ENCODE results near the gene CCDC138.

Gene CCDC138

DNA sequence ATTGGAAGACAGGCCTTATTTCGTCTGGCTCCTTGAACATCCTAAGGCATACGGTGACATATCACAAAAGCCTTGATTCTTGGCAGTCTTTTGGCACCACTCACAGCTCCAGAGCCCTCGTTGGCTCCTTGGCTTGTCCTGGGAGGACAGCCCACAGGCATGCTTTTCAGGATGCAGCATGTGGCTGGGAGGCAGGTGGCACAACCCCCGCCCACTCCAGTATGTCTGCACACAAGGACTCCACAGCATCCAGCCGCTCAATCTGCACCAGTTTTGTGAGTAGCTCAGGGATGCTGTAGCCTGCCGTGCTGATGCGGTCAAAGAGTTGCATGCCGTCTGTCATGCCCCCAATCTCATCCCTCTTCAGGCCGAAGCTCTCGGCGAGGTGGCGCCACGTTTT lies 110.2 kb downstream of the CCDC138 start:
- no peak for DNase-seq (ENCODE audit: low read depth)

DNA sequence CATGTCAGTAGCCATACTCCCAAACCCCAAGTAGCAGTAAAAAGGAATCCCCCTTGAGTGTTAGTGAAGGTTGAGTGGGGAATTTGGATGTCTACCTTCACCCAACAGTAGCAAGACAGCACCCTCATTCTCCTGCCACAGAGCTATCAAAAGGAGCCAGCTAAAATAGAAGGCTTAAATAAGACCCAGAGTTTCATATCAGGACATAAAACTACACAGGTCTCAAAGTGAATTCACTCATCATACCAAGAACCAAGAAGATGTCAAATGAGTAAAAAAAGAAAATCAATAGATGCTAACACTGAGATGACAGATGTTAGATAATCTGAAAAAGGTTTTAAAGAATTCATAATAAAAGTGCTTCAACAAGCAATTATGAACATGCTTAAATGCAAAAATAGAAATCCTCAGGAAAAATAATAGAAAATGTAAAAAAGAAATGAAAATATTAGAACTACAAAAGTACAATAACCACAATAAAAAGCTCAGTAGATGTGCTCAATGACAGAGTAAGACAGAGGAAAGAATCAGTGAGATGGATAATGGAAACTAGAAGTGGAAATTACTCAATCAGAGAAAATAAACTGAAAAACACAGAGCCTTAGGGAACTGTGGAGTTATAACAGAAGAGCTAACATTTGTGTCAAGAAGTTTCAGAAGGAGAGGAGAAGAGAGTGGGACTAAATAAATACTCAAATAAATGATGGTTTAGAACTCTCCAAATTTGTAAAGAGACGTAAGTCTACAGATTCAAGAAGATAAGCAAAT lies 111.9 kb downstream of the CCDC138 start:
- no peak for DNase-seq (ENCODE audit: low read depth)

- DNase-seq (ENCODE audit: low read depth), result no peak
These were observed 118.1 kb downstream of the CCDC138 start for GRCh38 chr2:108904680-108905079.

DNA sequence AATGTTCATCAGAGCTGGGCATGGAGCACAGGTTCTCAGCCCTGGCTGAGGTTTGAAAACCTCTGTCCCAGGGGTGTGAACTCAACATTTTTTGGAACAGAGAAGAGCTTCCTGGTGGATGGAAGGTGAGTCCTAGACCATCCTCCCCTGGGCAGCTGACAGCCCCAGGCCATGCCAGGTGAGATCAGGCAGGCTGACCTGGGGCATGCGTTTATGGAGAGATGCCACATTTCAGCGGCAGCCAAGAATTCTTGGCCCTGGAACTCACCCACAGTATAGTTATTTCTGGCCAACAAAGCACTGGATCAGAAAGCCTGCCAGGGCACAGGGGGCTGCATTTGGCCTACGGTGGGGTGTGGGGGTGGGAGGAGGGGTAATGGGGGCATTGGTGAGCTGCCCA lies 118.6 kb downstream of the CCDC138 start:
- DNase-seq (ENCODE audit: low read depth), result no peak

DNA sequence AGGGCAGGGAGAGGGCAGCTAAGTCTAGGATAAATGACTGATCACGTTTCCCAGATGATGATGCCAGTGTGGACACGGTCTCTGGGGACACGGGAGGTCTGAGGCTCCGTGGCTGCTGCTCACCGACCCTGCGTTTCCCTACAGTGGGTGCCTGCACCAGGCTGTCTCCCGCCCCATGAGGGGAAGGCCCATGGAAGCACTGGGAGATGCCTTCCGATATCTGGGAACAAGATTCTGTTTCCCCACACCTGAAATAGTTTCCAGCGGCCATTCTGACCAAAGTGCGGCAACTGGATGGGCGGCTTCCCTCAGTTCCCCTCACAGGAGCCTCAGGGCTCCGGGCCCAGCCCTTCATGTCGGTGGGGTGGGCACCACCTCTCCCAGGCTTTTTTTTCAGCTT lies 119.3 kb downstream of the CCDC138 start:
- DNase-seq (ENCODE audit: low read depth), result no peak

DNA sequence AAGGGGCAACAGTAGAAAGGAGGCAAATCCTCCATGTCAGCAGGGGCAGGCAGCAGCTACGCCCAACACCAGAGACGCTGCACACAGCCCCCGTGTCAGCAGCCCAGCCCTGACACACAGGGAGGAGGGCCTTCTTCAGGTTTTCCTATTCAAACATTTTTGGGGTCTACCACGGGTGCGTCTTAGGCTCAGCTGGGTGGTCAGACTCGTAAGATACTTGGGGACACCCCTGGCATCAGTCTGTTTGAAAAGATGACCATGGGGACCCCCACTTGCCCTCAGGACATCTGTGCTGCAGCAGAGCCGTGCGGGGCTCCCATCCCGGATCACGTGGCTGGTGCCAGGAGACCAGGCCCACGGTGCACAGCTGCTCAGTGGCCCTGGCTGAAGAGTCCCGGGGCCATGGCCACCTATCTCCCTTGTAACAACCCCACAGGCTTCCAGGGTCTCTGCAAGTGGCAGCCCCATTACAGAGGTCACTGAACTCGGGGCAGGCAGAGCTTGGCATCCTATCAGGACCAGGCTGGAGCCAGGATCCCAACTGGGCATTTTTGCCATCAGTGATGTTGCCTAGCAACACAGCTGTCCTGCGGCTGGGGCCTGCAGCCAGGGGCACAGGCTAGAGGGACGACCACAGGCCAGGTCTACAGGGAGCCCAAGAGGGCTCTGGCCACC lies 120.0 kb downstream of the CCDC138 start:
- no peak for DNase-seq (ENCODE audit: low read depth)

GRCh38 chr2:108907822-108908712 lies 121.5 kb downstream of the CCDC138 start:
- no peak for DNase-seq (ENCODE audit: low read depth)

GRCh38 chr2:108908713-108909070 lies 122.1 kb downstream of the CCDC138 start:
- DNase-seq (ENCODE audit: low read depth), result no peak

GRCh38 chr2:108909275-108909823 lies 122.8 kb downstream of the CCDC138 start:
- no peak for DNase-seq (ENCODE audit: low read depth)

DNA sequence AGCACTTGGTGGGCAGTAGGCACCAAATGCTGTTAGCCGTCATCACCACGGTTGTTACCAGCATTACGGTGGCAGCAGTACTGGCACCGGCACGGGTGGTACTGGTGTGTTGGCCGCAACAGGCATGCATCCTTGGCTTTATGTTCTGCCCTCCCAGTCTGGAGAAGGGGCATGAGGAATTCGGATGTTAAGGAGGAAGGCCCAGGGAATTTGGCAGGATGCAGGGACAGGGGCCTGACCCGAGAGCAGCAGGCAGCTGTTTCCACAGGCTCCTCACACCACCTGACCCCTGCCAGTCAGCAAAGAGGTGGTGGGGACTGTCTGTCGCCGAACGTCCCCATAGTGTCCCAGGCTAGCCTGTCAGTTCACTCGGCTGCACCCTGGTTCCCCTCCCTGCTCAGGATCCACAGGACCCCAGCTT lies 123.5 kb downstream of the CCDC138 start:
- no peak for DNase-seq (ENCODE audit: low read depth)

- no peak for DNase-seq (ENCODE audit: low read depth)
These were observed 124.2 kb downstream of the CCDC138 start for GRCh38 chr2:108910541-108911396.

DNA sequence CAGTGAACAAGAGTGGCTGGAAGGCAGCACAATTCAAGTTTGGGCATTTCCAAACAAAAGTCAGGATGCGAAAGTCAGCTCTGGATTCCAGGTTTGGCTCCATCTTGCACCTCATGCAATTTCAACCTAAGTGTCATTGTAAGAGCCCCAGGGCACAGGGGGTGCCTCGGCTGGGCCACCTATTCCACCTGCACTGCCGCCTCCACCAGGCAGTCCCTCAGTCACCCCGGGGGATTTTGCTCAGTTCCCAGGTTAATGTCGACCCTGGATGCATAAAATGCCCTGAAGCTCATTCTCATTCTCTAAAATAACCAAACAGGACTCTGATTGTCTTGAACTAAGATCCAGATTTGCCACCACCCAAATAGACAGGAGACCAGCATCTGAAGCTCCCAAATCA lies 124.8 kb downstream of the CCDC138 start:
- DNase-seq (ENCODE audit: low read depth), result no peak

DNA sequence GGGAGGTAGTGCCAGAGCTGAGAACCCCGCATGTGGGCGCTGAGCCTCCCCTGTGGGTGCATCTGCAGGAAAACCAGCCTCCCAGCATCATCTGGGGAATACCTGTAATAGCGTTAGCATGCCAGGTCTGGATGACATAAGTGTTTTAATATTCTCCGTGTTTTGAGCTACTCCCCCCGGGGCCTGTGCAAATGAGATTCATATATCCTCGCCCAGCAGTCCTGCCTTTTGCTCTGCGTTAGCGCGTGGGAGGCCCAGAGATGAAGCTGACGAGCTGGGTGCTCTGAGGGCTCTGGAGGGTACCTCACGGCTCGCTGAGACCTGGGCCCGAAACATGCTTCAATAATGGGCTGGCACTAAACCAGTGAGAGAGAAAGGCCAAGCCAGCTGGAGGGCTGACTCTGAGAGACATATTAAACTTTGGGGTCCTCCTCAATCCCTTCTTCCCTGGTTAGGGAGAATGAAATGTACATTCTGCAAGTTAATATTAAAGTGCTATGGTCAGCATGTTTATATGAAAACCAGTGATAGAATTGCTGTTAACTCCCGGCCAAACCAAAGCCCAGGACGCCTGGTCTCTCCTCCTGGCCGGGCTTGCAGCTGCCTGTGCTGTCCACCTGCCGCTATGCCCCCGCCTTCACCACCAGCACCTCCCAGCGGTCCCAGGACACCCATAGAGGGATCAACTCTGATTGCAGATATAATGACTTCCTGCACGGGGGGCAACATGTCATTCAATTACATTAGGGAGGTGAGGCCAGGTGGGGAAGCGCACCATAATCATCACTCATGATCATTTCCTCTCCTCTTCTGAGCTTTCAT lies 125.4 kb downstream of the CCDC138 start:
- no peak for DNase-seq (ENCODE audit: low read depth)

- DNase-seq (ENCODE audit: low read depth), result no peak
These were observed 126.0 kb downstream of the CCDC138 start for GRCh38 chr2:108912629-108912902.

DNA sequence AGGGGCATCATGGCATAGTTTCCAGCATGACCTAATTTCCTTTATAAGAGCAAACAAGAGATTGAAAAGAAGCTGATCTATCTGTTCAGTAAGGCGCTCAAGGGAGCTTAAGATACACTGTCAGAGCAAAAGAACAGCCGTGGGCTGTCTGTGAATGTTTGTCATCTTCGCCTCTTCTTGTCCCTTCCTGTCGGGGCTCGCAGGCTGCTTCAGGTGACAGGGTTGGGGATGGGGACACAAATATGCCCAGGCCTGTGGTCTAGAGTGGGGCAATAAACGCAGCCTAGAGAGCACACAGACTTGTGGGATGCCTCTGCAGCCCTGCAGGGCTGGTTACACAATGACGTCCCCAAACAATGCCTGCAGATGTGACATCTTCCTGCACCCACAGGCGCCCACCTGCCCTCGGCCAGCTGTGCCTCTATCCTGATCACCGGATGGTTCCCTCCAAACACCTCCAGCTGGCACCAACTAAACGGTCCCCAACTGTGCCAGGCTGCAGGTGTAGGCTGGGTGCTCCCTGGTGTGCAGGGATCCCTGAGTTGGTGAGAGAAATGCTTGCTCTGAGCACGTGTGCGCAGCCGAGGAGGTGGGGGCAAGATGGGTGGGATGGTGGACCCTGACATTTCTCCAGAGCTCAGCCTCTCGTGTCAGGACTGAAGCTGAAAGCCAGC lies 129.7 kb downstream of the CCDC138 start:
- DNase-seq (ENCODE audit: low read depth), result no peak

- no peak for DNase-seq (ENCODE audit: low read depth)
These were observed 130.3 kb downstream of the CCDC138 start for GRCh38 chr2:108916796-108917421.

DNA sequence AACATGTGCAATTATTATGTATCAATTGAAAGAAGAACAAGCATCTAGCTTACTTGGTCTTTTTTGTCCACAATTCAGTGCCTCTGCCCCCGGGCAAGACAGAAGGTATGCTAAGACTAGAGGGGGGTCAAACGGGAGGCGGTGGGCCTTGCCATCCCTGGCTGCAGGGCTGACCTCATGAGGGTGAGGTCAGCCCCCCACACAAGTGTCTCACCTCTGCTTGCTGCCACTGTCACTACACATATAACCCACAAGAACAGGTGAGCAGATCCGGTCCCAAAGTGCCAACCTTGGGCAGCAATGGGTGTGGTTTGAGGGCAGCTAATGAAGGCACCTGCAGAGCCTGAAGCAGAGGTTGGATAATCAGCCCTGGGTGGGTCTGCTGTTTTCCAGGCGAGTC lies 131.0 kb downstream of the CCDC138 start:
- no peak for DNase-seq (ENCODE audit: low read depth)

- no peak for DNase-seq (ENCODE audit: low read depth)
These were observed 131.7 kb downstream of the CCDC138 start for GRCh38 chr2:108918156-108918874.

- no peak for DNase-seq (ENCODE audit: low read depth)
These were observed 132.4 kb downstream of the CCDC138 start for GRCh38 chr2:108918941-108919341.
